Uterus (tissue), 4 donors: ENCODE results near the gene SLC36A3. TPM values are rescaled to one million over a fixed set of nuclear protein-coding genes. Genes with fewer than 3 reads are reported as not detected.

Experiments used
- DNase-seq, 2 donors: peaks; one replicate each; pipeline ENCODE4 v3.0.0-alpha.2; 2019 to 2020
- H3K27ac ChIP-seq, 2 donors: fragments of 200-600 bp; sonication (generic); 1 replicate in 1 of 2; 2 replicates in 1 of 2; pipeline ENCODE4 v1.5.1; 2016 to 2018
- H3K27me3 ChIP-seq, 2 donors: fragments of 200-600 bp; sonication (generic); one replicate each; pipeline ENCODE4 v1.5.1; 2018 to 2019; ENCODE audit warnings: control low read depth in 1 of 2
- H3K36me3 ChIP-seq, 2 donors: fragments of 200-600 bp; sonication (generic); one replicate each; pipeline ENCODE4 v1.5.1; 2019; ENCODE audit warnings: control low read depth in 1 of 2
- H3K4me1 ChIP-seq, 2 donors: fragments of 200-600 bp; sonication (generic); one replicate each; pipeline ENCODE4 v1.5.1; 2018 to 2019; ENCODE audit warnings: control low read depth in 1 of 2
- H3K4me3 ChIP-seq, 2 donors: fragments of 200-600 bp; sonication (generic); 1 replicate in 1 of 2; 2 replicates in 1 of 2; pipeline ENCODE4 v1.5.1; 2018 to 2019; ENCODE audit warnings: mild to moderate bottlenecking in 1 of 2
- H3K9me3 ChIP-seq, 2 donors: fragments of 200-600 bp; sonication (generic); one replicate each; pipeline ENCODE4 v1.5.1; 2019; ENCODE audit warnings: control low read depth in 1 of 2
- CTCF ChIP-seq, 4 experiments: fragments of 200-600 bp in 2 of 4; fragments of 450-650 bp in 2 of 4; sonication (generic) in 2 of 4; IDR thresholded peaks; one replicate each; pipeline ENCODE4 v1.5.1; 2016 to 2019; ENCODE audit warnings: antibody characterized with exemption in 4 of 4, mild to moderate bottlenecking in 2 of 4, moderate library complexity in 1 of 4
- POLR2A ChIP-seq, 2 donors: fragments of 450-650 bp; IDR thresholded peaks; one replicate each; pipeline ENCODE4 v1.6.1; 2016; ENCODE audit warnings: antibody characterized with exemption in 2 of 2, mild to moderate bottlenecking in 1 of 2, moderate library complexity in 1 of 2
- intact Hi-C: fragments of 100-400 bp; cut with DNase I; formaldehyde crosslinking; loops from one replicate; pipeline ENCODE4 v1.15.1; 2023; ENCODE audit warnings: low total_unique reads
- total RNA-seq, 4 donors: library from RNA; depleted of rRNA in 3 of 4; stranded (reverse); fragments of >200 nt in 3 of 4; gene quantifications; one replicate each; pipeline versions ENCODE4 v1.1.0 to v1.2.4, GENCODE V29; 2014 to 2023
- donor health status: DM: yes; HTN: yes; CAD: no.

The SLC36A3 gene
- total RNA-seq, 4 donors from 2014 or later: not detected

- DNase-seq: no peak
- no peaks in the 10 kb centered on the region for H3K4me1 ChIP-seq
- no peaks in the 10 kb centered on the region for H3K36me3 ChIP-seq
- no peak overlapping the region for H3K27ac ChIP-seq
- H3K27me3 ChIP-seq: no peaks in the 10 kb centered on the region
- TF ChIP-seq POLR2A (IDR thresholded peaks at IDR 0.05) (no peak), CTCF (IDR thresholded peaks at IDR 0.05) (no peak)
- no peak overlapping the region for H3K4me3 ChIP-seq
- no peaks in the 10 kb centered on the region for H3K9me3 ChIP-seq
- intact Hi-C loops: no loop called here
Measured at GRCh38 chr5:151345187-151345807, 41.7 kb upstream of the SLC36A3 start.

GRCh38 chr5:151344088-151344487, 40.5 kb upstream of the SLC36A3 start:
- intact Hi-C loops: no loop called here
- H3K9me3 ChIP-seq: no peaks in the 10 kb centered on the region
- TF ChIP-seq CTCF (IDR thresholded peaks at IDR 0.05) (no peak), POLR2A (IDR thresholded peaks at IDR 0.05) (no peak)
- H3K4me1 ChIP-seq: no peaks in the 10 kb centered on the region
- H3K27ac ChIP-seq: no peak overlapping the region
- no peaks in the 10 kb centered on the region for H3K36me3 ChIP-seq
- H3K27me3 ChIP-seq: no peaks in the 10 kb centered on the region
- no peak overlapping the region for H3K4me3 ChIP-seq
- DNase-seq: no peak

GRCh38 chr5:151340004-151340403, 36.4 kb upstream of the SLC36A3 start:
- Histone ChIP-seq H3K27me3 (no peaks in the 10 kb centered on the region), H3K36me3 (no peaks in the 10 kb centered on the region), H3K4me1 (no peaks in the 10 kb centered on the region), H3K9me3 (no peaks in the 10 kb centered on the region), H3K27ac (no peak overlapping the region), H3K4me3 (no peak overlapping the region)
- intact Hi-C loops: no loop called here
- TF ChIP-seq POLR2A (IDR thresholded peaks at IDR 0.05): no peak
- TF ChIP-seq CTCF (IDR thresholded peaks at IDR 0.05): no peak
- no peak for DNase-seq

GRCh38 chr5:151338734-151339133, 35.2 kb upstream of the SLC36A3 start:
- Histone ChIP-seq H3K27ac (no peak overlapping the region), H3K9me3 (no peaks in the 10 kb centered on the region), H3K36me3 (no peaks in the 10 kb centered on the region), H3K4me1 (no peaks in the 10 kb centered on the region), H3K27me3 (no peaks in the 10 kb centered on the region), H3K4me3 (no peak overlapping the region)
- TF ChIP-seq CTCF (IDR thresholded peaks at IDR 0.05) (no peak), POLR2A (IDR thresholded peaks at IDR 0.05) (no peak)
- intact Hi-C loops: no loop called here
- no peak for DNase-seq

- intact Hi-C loops: no loop called here
- H3K27me3 ChIP-seq: no peaks in the 10 kb centered on the region
- DNase-seq: no peak
- no peak overlapping the region for H3K4me3 ChIP-seq
- TF ChIP-seq POLR2A (IDR thresholded peaks at IDR 0.05) (no peak), CTCF (IDR thresholded peaks at IDR 0.05) (no peak)
- H3K27ac ChIP-seq: no peak overlapping the region
- no peaks in the 10 kb centered on the region for H3K4me1 ChIP-seq
- no peaks in the 10 kb centered on the region for H3K36me3 ChIP-seq
- H3K9me3 ChIP-seq: no peaks in the 10 kb centered on the region
Measured at GRCh38 chr5:151332857-151333256, 29.3 kb upstream of the SLC36A3 start.
